DOHH2 (cell line): Measurements from ENCODE around the gene PRKCE.

Experiments
- EZH2phosphoT487 ChIP-seq: fragments of 200-600 bp; sonication (generic); IDR thresholded peaks from 2 replicates; pipeline ENCODE4 v1.6.1; 2017; ENCODE audit warnings: borderline replicate concordance, mild to moderate bottlenecking, antibody characterized with exemption, low read length, moderate library complexity, mixed read lengths
- TF ChIP-seq, protein P1 (sequence below): fragments of 200-600 bp; sonication (generic); IDR thresholded peaks from one replicate; pipeline ENCODE4 v1.5.1; 2014; ENCODE audit warnings: antibody characterized with exemption, mild to moderate bottlenecking, low read depth, low read length; ENCODE audit not compliant: poor library complexity, severe bottlenecking

DNA sequence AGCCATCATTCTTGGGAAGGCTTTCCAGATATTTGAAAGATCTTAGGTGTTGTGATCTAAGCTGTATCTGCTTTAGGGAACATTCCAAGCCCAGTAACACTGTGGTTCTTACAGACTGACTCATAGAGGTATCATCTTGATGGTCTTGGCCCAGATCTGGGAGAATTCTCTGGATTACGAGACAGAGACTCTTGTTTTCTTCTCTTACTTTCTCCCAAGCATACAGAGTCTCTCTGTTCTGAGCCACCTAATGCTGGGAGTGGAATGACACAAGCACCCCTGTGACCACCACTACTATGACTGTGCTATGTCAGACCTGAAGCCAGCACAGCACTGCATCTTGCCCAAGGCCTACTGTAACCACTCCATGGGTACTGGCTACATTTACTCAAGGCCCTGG, 564.7 kb downstream of the PRKCE start:
- TF ChIP-seq, protein P1, sequence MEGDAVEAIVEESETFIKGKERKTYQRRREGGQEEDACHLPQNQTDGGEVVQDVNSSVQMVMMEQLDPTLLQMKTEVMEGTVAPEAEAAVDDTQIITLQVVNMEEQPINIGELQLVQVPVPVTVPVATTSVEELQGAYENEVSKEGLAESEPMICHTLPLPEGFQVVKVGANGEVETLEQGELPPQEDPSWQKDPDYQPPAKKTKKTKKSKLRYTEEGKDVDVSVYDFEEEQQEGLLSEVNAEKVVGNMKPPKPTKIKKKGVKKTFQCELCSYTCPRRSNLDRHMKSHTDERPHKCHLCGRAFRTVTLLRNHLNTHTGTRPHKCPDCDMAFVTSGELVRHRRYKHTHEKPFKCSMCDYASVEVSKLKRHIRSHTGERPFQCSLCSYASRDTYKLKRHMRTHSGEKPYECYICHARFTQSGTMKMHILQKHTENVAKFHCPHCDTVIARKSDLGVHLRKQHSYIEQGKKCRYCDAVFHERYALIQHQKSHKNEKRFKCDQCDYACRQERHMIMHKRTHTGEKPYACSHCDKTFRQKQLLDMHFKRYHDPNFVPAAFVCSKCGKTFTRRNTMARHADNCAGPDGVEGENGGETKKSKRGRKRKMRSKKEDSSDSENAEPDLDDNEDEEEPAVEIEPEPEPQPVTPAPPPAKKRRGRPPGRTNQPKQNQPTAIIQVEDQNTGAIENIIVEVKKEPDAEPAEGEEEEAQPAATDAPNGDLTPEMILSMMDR: no peak
- no peak for TF ChIP-seq EZH2phosphoT487
